CD4-positive, alpha-beta T cell treated with Interleukin-15 for 4 hours (primary cell): ENCODE results near the gene COL9A3.
A peak's percentile ranks its signal among the peaks of the same experiment; 100 is the strongest.

ENCODE experiments used
- DNase-seq: peaks from one replicate; pipeline ENCODE4 v3.0.0-alpha.2; 2020; ENCODE audit warnings: low spot score

COL9A3 gene

GRCh38 chr20:62811320-62811719 is 5.5 kb upstream of the COL9A3 start:
- DNase-seq, result no peak

GRCh38 chr20:62811720-62812119 is 5.1 kb upstream of the COL9A3 start:
- DNase-seq, result no peak

- no peak for DNase-seq
These were observed 4.5 kb upstream of the COL9A3 start for GRCh38 chr20:62812181-62812906.

GRCh38 chr20:62812907-62813200 is 4.0 kb upstream of the COL9A3 start:
- DNase-seq, result no peak

- no peak for DNase-seq
These were observed 3.3 kb upstream of the COL9A3 start for GRCh38 chr20:62813588-62813987.

GRCh38 chr20:62814060-62814708 is 2.7 kb upstream of the COL9A3 start:
- no peak for DNase-seq

- DNase-seq, result no peak
These were observed 2.2 kb upstream of the COL9A3 start for GRCh38 chr20:62814709-62815065.

- no peak for DNase-seq
These were observed 1.5 kb upstream of the COL9A3 start for GRCh38 chr20:62815066-62815991.

- DNase-seq, result no peak
These were observed 593 bp upstream of the COL9A3 start for GRCh38 chr20:62816031-62816883.

GRCh38 chr20:62817975-62818591 is 1.2 kb downstream of the COL9A3 start:
- no peak for DNase-seq

GRCh38 chr20:62818592-62819493 is 2.0 kb downstream of the COL9A3 start:
- DNase-seq, result no peak

GRCh38 chr20:62819494-62820174 is 2.8 kb downstream of the COL9A3 start:
- no peak for DNase-seq

GRCh38 chr20:62820208-62820961 is 3.5 kb downstream of the COL9A3 start:
- DNase-seq, result no peak

- no peak for DNase-seq
These were observed 4.3 kb downstream of the COL9A3 start for GRCh38 chr20:62820962-62821725.

GRCh38 chr20:62821726-62822210 is 4.9 kb downstream of the COL9A3 start:
- no peak for DNase-seq

GRCh38 chr20:62822239-62822787 is 5.5 kb downstream of the COL9A3 start:
- DNase-seq, result no peak

GRCh38 chr20:62822788-62823651 is 6.2 kb downstream of the COL9A3 start:
- peak; percentile 21 for DNase-seq
